HepG2 (cell line): ENCODE data around the gene PPFIA3. TPM values are rescaled to one million over a fixed set of nuclear protein-coding genes. Genes with fewer than 3 reads are reported as not detected.

ENCODE experiments used
- ATAC-seq: fragments of 200-7000 bp; cut with Tn5 transposase; 3 replicates; pipeline ENCODE4 v1.9.1; 2020; ENCODE audit warnings: mild to moderate bottlenecking, moderate library complexity
- BruUV-seq: library from RNA; stranded (reverse); fragments of 400-500 nt; replicated peaks from 2 replicates; lab custom pipeline; 2021; lab: Mats Ljungman, UMichigan
- CTCF ChIA-PET: fragments of 300-600 bp; formaldehyde crosslinking; extraction: SDS; loops from one replicate; lab custom pipeline; 2021; ENCODE audit warnings: low total read pairs, inconsistent platforms, low intra/inter-chr PET ratio; lab: Yijun Ruan, JAX
- POLR2A ChIA-PET: fragments of 350-600 bp; sonication (Branson Sonifier 250); formaldehyde crosslinking; loops from one replicate; lab custom pipeline; 2020; ENCODE audit warnings: antibody characterized with exemption, inconsistent platforms; lab: Yijun Ruan, JAX
- DNase-seq: peaks from one replicate; pipeline ENCODE4 v3.0.0-alpha.2; 2015; ENCODE audit warnings: low spot score
- FAIRE-seq: peaks from 3 replicates; lab custom pipeline; 2011; peaks lifted over from hg19 to GRCh38; lab: Jason Lieb, UNC
- H2AFZ ChIP-seq: one replicate; pipeline ENCODE4 v1.6.1; 2011; ENCODE audit warnings: low read length, inconsistent platforms
- H3K27ac ChIP-seq: fragments of 300-600 bp; 3 replicates; pipeline ENCODE4 v1.8.0; 2011; ENCODE audit warnings: mixed run types, mild to moderate bottlenecking, mixed read lengths, low read length, inconsistent platforms; ENCODE audit not compliant: insufficient read depth; ENCODE audit errors: extremely low read length
- H3K27me3 ChIP-seq, 2 experiments: fragments of 200-600 bp in 1 of 2; 2 replicates in 1 of 2; 3 replicates in 1 of 2; pipeline versions ENCODE4 v1.6.0 to v1.8.0; 2011; ENCODE audit warnings: low read length in 2 of 2, mild to moderate bottlenecking in 2 of 2, moderate library complexity in 2 of 2, inconsistent platforms in 1 of 2; ENCODE audit not compliant: insufficient read depth in 2 of 2, control insufficient read depth in 1 of 2
- H3K36me3 ChIP-seq, 2 experiments: fragments of 200-600 bp in 1 of 2; replicated peaks in 1 of 2; 2 replicates in 1 of 2; 3 replicates in 1 of 2; pipeline versions ENCODE4 v1.5.1 to v1.8.0; 2011; ENCODE audit warnings: low read length in 2 of 2, inconsistent platforms in 1 of 2; ENCODE audit not compliant: insufficient read depth in 2 of 2, control insufficient read depth in 1 of 2
- H3K4me1 ChIP-seq: 2 replicates; pipeline ENCODE4 v1.5.1; 2012; ENCODE audit warnings: low read length, inconsistent platforms; ENCODE audit not compliant: insufficient read depth
- H3K4me2 ChIP-seq: 2 replicates; pipeline ENCODE4 v1.6.0; 2011; ENCODE audit warnings: low read depth, low read length, inconsistent platforms
- H3K4me3 ChIP-seq, 3 experiments: fragments of 200-600 bp in 1 of 3; sonication (generic), shearing (Covaris generic) in 1 of 3; replicated peaks in 1 of 3; 2 replicates each; pipeline ENCODE4 v1.5.1; 2011 to 2016; ENCODE audit warnings: low read length in 3 of 3, inconsistent platforms in 2 of 3, low read depth in 2 of 3, mild to moderate bottlenecking in 2 of 3, control low read depth in 1 of 3, mixed read lengths in 1 of 3; ENCODE audit not compliant: insufficient read depth in 1 of 3
- H3K79me2 ChIP-seq: one replicate; pipeline ENCODE4 v1.6.1; 2011; ENCODE audit warnings: low read length, inconsistent platforms; ENCODE audit not compliant: insufficient read depth
- H3K9ac ChIP-seq: 2 replicates; pipeline ENCODE4 v1.6.0; 2011; ENCODE audit warnings: mild to moderate bottlenecking, low read depth, low read length, inconsistent platforms; ENCODE audit not compliant: insufficient read depth
- H3K9me3 ChIP-seq: 2 replicates; pipeline ENCODE4 v1.5.1; 2012; ENCODE audit warnings: mild to moderate bottlenecking, low read length
- H4K20me1 ChIP-seq: 2 replicates; pipeline ENCODE4 v1.6.0; 2011; ENCODE audit warnings: inconsistent platforms, mild to moderate bottlenecking, low read length, moderate library complexity; ENCODE audit not compliant: insufficient read depth
- ARNTL ChIP-seq: sonication (generic); formaldehyde crosslinking; IDR thresholded peaks from 2 replicates; pipeline ENCODE4 v1.4.0; 2020; ENCODE audit warnings: mild to moderate bottlenecking, missing genetic modification reagents
- KDM2A ChIP-seq: sonication (generic); formaldehyde crosslinking; IDR thresholded peaks from 2 replicates; pipeline ENCODE4 v1.4.0; 2020; ENCODE audit warnings: low read depth, missing genetic modification reagents, borderline replicate concordance
- PBX3 ChIP-seq: sonication (generic); formaldehyde crosslinking; IDR thresholded peaks from 2 replicates; pipeline ENCODE4 v1.8.1; 2023; ENCODE audit warnings: missing genetic modification reagents, inconsistent platforms, borderline replicate concordance
- PHF8 ChIP-seq: sonication (generic); formaldehyde crosslinking; IDR thresholded peaks from 2 replicates; pipeline ENCODE4 v1.5.0; 2020; ENCODE audit warnings: missing genetic modification reagents
- PRDM15 ChIP-seq: sonication (generic); formaldehyde crosslinking; IDR thresholded peaks from 2 replicates; pipeline ENCODE4 v1.4.0; 2020; ENCODE audit warnings: missing genetic modification reagents
- SIN3B ChIP-seq: fragments of 150-350 bp; IDR thresholded peaks from 2 replicates; pipeline ENCODE4 v1.6.1; 2014; ENCODE audit warnings: low read length
- UBTF ChIP-seq: sonication (generic); formaldehyde crosslinking; IDR thresholded peaks from 2 replicates; pipeline ENCODE4 v1.4.0; 2020; ENCODE audit warnings: mild to moderate bottlenecking, missing genetic modification reagents
- ZNF335 ChIP-seq: sonication (generic); formaldehyde crosslinking; IDR thresholded peaks from 2 replicates; pipeline ENCODE4 v1.4.0; 2020; ENCODE audit warnings: missing genetic modification reagents
- ZNF547 ChIP-seq: sonication (generic); formaldehyde crosslinking; IDR thresholded peaks from 2 replicates; pipeline ENCODE4 v1.5.1; 2020; ENCODE audit warnings: mild to moderate bottlenecking, missing genetic modification reagents
- ZNF687 ChIP-seq: sonication (generic); formaldehyde crosslinking; IDR thresholded peaks from 2 replicates; pipeline ENCODE4 v1.5.1; 2020; ENCODE audit warnings: mild to moderate bottlenecking, missing genetic modification reagents, moderate library complexity
- ZSCAN25 ChIP-seq: sonication (generic); formaldehyde crosslinking; IDR thresholded peaks from 2 replicates; pipeline ENCODE4 v1.8.0; 2022; ENCODE audit warnings: mild to moderate bottlenecking, missing genetic modification reagents
- WGBS: methylation state at CpG from one replicate; pipeline ENCODE4 v1.1.6; 2017; ENCODE audit warnings: low lambda C conversion rate; 5-methylcytosine and 5-hydroxymethylcytosine counted together
- in situ Hi-C: cut with HindIII; loops from 2 replicates; pipeline ENCODE4 v1.10.0; 2017; ENCODE audit warnings: low pct_unique_long_range_greater_than_20kb; ENCODE audit not compliant: extremely low pct_ligation_motif_present
- intact Hi-C: fragments of 100-400 bp; cut with micrococcal nuclease; formaldehyde crosslinking; loops from one replicate; pipeline ENCODE4 v1.10.0; 2022; ENCODE audit not compliant: unreplicated experiment
- polyA plus RNA-seq, 8 experiments: library from polyadenylated mRNA; depleted of rRNA in 3 of 8; stranded (reverse) in 7 of 8; unstranded in 1 of 8; fragments of >200 nt; fragmentation: Illumina TruSeq in 4 of 8; extraction: Trizol in 4 of 8; gene quantifications; 2 replicates each; pipeline versions ENCODE4 v1.2.1 to v1.2.3, GENCODE V29; 2011 to 2016; ENCODE audit warnings: low read depth in 4 of 8, missing spikeins in 1 of 8, mixed read lengths in 1 of 8; ENCODE audit not compliant: insufficient read depth in 1 of 8
- total RNA-seq, 5 experiments: library from RNA; depleted of rRNA; stranded (reverse); fragments of >200 nt; fragmentation: Illumina TruSeq; extraction: Trizol; gene quantifications; 2 replicates each; pipeline ENCODE4 v1.2.3, GENCODE V29; 2016; ENCODE audit warnings: low read depth in 1 of 5

The PPFIA3 gene
- total and polyA plus RNA-seq, 2 of the 13 experiments (the other 11 are each of a cell fraction or from before 2014, with no cell fraction given), result 6.7 to 8.6 TPM

GRCh38 chr19:49157445-49158224 lies 38.3 kb downstream of the PPFIA3 start, which contains the start of gene TRPM4:
TSS of gene TRPM4 (plus strand) at chr19:49157792. CDS start at chr19:49157867, 75 bp downstream.
- FAIRE-seq (no peak), DNase-seq (peak; percentile 61), ATAC-seq (peak; percentile 83)
- in situ Hi-C loops (loop anchor here (5.0 kb wide), 1 partner anchor 40 kb away; no protein-coding TSS in a partner anchor), intact Hi-C loops (loop anchor here (10.0 kb wide), 1 partner anchor 47 kb away; no protein-coding TSS in a partner anchor)
- peaks cover 56% of the 10 kb centered on the region for H3K4me1 ChIP-seq
- POLR2A ChIA-PET, result no interaction called here
- H3K4me2 ChIP-seq, result peak within 1 kb of the TSS; percentile 79
- no peaks in the 10 kb centered on the region for H4K20me1 ChIP-seq
- BruUV-seq, result no TSS peak
- no peaks in the 10 kb centered on the region; a peak in 2 of 5 replicates for H3K27me3 ChIP-seq
- H2AFZ ChIP-seq, result no peak within 1 kb of the TSS
- no peaks in the 10 kb centered on the region for H3K36me3 ChIP-seq
- H3K4me3 ChIP-seq, result peak within 1 kb of the TSS; percentile 72 to 81 (median 73)
- 3% methylated on average over 25 of the region's 41 CpGs for WGBS
- H3K79me2 ChIP-seq, result no peaks in the 10 kb centered on the region
- CTCF ChIA-PET, result no interaction called here
- H3K9ac ChIP-seq, result peak within 1 kb of the TSS; percentile 64
- H3K27ac ChIP-seq, result peak within 1 kb of the TSS; percentile 48
- no peaks in the 10 kb centered on the region for H3K9me3 ChIP-seq
- TF ChIP-seq ARNTL (CRISPR knock-in tag) (no peak), ZNF335 (CRISPR knock-in tag) (no peak), PRDM15 (0 out of 2 replicates have a peak, but pooled peaks have one; percentile 33), ZSCAN25 (CRISPR knock-in tag) (peak; percentile 70; the same call in 1 of the 2 replicates), KDM2A (CRISPR knock-in tag) (peak; percentile 61; the same call in 1 of the 2 replicates), ZNF687 (CRISPR knock-in tag) (peak; percentile 79), PBX3 (CRISPR knock-in tag) (no peak), SIN3B (no peak), PHF8 (CRISPR knock-in tag) (peak; percentile 78), UBTF (CRISPR knock-in tag) (peak; percentile 92), ZNF547 (peak; percentile 73)
